GM12865 (cell line): ENCODE measurements around the gene TFG.

Source experiments
- DNase-seq: peaks from one replicate; pipeline ENCODE4 v3.0.0; 2010; ENCODE audit warnings: low read depth
- H3K4me3 ChIP-seq: 2 replicates; pipeline ENCODE4 v1.5.1; 2011; ENCODE audit warnings: mild to moderate bottlenecking, low read depth, low read length, control low read depth
- TF ChIP-seq, protein P1 (sequence below): IDR thresholded peaks from 2 replicates; pipeline ENCODE4 v1.5.1; 2011; ENCODE audit warnings: low read length, control low read depth, low read depth, inconsistent platforms; ENCODE audit not compliant: insufficient read depth; ENCODE audit errors: missing control alignments

The TFG gene

DNA sequence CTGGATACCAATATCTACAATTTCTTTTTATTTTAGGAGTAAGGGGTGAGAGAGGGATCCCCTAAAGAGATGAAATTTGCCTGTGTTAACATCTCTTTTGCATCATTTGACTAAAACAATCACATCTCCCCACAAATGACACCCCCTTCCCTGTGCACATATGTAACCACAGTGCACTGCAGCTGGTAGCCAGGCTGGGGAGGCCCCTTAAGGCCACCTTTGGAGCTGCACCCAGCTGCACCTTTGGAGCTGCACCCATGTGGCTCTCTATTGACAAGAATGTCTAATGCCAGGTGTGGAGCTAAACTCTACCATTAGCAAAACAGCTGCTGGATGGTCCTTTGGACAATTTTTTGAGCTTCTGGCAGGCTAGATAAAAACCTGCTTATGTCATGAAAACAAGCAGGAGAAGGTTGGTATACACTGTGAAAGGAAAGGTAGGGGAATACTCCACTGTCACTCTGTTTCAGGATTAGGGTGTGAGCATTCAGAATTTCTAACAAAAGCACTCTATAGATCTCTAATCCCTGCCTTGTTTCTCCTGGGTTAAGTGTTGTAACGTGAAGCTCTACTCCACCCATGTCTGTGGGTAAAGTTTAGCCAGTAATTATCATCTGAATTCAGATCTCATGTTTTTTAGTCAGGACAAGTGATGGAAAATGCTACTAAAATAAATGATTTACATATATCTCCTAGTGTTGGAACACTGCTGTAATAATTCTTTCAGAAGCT, 52.1 kb downstream of the TFG start:
- TF ChIP-seq, protein P1, sequence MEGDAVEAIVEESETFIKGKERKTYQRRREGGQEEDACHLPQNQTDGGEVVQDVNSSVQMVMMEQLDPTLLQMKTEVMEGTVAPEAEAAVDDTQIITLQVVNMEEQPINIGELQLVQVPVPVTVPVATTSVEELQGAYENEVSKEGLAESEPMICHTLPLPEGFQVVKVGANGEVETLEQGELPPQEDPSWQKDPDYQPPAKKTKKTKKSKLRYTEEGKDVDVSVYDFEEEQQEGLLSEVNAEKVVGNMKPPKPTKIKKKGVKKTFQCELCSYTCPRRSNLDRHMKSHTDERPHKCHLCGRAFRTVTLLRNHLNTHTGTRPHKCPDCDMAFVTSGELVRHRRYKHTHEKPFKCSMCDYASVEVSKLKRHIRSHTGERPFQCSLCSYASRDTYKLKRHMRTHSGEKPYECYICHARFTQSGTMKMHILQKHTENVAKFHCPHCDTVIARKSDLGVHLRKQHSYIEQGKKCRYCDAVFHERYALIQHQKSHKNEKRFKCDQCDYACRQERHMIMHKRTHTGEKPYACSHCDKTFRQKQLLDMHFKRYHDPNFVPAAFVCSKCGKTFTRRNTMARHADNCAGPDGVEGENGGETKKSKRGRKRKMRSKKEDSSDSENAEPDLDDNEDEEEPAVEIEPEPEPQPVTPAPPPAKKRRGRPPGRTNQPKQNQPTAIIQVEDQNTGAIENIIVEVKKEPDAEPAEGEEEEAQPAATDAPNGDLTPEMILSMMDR: peak; percentile 43
- H3K4me3 ChIP-seq: no peak overlapping the region
- peak; percentile 49 for DNase-seq

DNA sequence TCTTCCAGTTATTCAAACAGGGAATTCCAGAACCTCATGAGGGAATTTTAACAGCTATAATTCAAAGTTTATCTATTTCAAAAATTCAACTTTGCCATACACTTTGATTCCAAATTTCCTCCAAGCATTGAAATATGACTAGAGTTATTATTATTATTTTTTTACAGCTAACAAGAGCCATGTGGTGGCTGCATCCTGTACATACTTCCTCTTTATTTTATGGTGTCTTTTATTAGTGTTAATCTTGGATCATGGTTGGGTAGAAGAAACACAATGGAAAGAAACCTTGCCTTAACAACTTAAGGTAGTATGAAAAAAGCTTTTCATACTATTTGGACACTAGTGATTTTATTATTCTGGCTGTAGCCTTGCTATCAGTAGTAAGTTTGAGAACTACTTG, 52.7 kb downstream of the TFG start:
- TF ChIP-seq, protein P1: no peak
- no peak overlapping the region for H3K4me3 ChIP-seq
- no peak for DNase-seq

DNA sequence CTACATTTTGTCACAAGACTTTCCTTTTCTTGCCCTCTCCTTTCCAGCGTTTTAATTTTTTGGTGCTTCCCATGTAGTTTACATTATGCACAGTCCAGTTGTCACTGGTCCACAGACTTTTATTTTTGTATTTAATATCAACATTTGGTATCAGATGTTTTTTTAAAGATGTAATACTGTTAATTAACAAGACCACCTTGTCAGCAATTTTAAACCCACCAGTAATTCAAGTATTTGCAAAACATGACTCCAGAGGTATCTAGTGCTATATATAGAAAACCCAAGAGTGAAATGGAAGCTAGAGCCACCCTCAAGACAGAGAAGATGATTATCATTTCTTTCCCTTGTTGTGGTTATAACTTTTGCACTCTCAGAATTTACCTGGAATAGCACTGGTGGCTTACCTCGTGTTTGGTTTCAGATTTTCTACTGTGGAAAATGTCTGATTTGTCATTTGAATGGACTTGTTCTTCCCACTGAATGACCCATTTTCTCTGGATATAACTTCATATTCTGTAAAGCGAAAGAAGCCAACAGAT, 56.2 kb downstream of the TFG start:
- no peak overlapping the region for H3K4me3 ChIP-seq
- no peak for DNase-seq
- TF ChIP-seq, protein P1: no peak

DNA sequence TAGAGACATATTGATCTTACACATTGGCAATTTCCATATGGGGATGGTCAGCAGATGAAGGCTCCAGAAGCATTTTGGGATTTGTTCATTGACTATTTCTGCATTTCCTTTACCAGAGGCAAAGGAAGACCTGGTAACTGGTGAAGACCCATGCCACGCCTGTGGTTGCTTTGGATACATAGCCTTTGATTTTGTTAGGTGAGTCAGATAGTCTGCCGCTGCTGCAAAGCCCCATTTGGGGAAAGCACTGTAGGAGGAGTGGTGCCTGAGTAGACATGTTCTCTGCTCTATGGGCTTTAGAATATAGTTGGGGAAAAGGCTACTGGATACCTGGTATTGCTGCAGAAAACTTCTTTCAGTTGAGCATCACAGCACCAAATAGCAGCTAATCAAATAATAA, 56.8 kb downstream of the TFG start:
- no peak overlapping the region for H3K4me3 ChIP-seq
- TF ChIP-seq, protein P1: no peak
- DNase-seq: no peak

DNA sequence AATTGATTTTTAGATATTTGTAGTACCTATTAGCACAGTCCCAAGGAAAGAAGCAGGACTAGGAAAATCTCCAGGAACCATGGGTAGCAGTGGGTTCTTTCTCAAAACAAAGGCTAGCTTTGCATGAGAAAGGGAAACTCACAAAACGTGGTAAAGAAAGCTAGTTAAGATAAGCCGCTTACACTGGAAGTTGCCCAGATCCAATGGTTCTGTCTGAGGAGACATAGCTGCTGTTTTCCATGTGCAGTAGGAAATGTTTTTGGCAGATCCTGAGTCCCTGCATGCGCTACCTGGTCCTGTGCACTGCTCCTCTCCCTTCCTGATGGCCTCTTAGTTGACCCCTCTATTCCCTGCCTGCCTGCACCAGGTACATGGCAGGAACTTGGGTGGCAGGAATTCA, 60.4 kb downstream of the TFG start:
- TF ChIP-seq, protein P1: no peak
- no peak overlapping the region for H3K4me3 ChIP-seq
- no peak for DNase-seq

DNA sequence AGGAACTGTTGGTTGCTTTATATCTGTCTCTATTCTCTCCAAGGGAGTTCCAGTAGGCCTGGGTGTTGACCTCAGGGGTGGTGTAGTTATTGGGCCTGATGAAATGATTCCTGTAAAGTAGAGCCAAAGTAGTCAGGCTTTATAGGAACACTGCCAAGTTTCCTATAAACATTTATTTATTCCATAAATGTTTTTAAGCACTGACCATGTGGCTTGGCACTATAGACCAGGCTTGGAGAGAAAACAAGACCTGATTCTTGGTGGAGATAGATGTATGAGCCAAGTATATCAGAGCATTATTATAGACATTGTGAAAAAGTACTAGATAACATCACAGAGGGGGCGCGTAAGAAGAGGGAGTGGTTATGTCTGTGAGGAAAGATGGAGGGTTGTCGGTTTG, 65.9 kb downstream of the TFG start:
- TF ChIP-seq, protein P1: no peak
- DNase-seq: no peak
- H3K4me3 ChIP-seq: no peak overlapping the region

DNA sequence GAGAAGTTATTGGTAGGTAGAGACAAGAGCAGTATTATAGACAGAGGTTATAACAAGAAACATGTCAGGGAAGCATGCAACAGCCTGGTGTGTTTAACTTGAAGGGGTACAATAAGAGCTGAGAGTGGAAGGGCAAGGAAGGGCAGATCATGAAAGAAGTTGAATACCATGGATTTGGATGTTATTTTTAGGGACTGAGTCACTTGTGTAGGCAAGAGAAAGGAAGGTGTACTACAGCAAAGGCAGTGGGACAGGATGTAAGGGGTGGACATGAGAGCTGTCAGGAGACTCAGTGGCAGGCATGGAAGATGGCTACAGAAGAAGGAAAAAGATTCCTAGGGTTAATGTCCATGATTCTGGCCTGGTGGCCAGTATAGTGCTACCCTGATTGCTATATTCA, 66.4 kb downstream of the TFG start:
- no peak for DNase-seq
- no peak overlapping the region for H3K4me3 ChIP-seq
- TF ChIP-seq, protein P1: no peak
